Measurements from ENCODE around the gene CPLX1.

The CPLX1 gene

GRCh38 chr4:837772-838171 lies 11.8 kb upstream of the CPLX1 start:
- H3K27me3 ChIP-seq (ENCODE audit: insufficient read depth, low read length, poor library complexity, severe bottlenecking) = no peaks in the 10 kb centered on the region
- peaks cover 22% of the 10 kb centered on the region; the same call in 1 of the 2 replicates for H3K9me3 ChIP-seq (ENCODE audit: insufficient read depth, low read depth, low read length)
- no peak overlapping the region for H3K4me2 ChIP-seq (ENCODE audit: low read depth, low read length, poor library complexity, severe bottlenecking)
- no peaks in the 10 kb centered on the region for H3F3A ChIP-seq (ENCODE audit: low read depth)
- H3K36me3 ChIP-seq (ENCODE audit: insufficient read depth, low read length) = no peaks in the 10 kb centered on the region
- no peak overlapping the region for H3K9ac ChIP-seq (ENCODE audit: low read depth, low read length, poor library complexity, severe bottlenecking)
- TF ChIP-seq CTCF (conservative IDR thresholded peaks at IDR 0.05; ENCODE audit: low read length) (no peak), EZH2phosphoT487 (IDR thresholded peaks at IDR 0.05; ENCODE audit: borderline replicate concordance) (no peak)
- H3K4me3 ChIP-seq (ENCODE audit: low read length, poor library complexity, severe bottlenecking) = no peak overlapping the region
- no peaks in the 10 kb centered on the region for H4K20me1 ChIP-seq (ENCODE audit: insufficient read depth, low read length, poor library complexity, severe bottlenecking)
- H3K79me2 ChIP-seq (ENCODE audit: insufficient read depth, low read length) = no peaks in the 10 kb centered on the region
- H3K9me2 ChIP-seq (replicated peaks; ENCODE audit: low read depth, low read length) = no peaks in the 10 kb centered on the region
- no peaks in the 10 kb centered on the region for H3K4me1 ChIP-seq (ENCODE audit: insufficient read depth, low read length, poor library complexity, severe bottlenecking)
- H2AFZ ChIP-seq (ENCODE audit: low read length) = no peak overlapping the region

GRCh38 chr4:836750-837301 lies 10.9 kb upstream of the CPLX1 start:
- H4K20me1 ChIP-seq (ENCODE audit: insufficient read depth, low read length, poor library complexity, severe bottlenecking) = no peaks in the 10 kb centered on the region
- no peaks in the 10 kb centered on the region for H3K79me2 ChIP-seq (ENCODE audit: insufficient read depth, low read length)
- H3K4me3 ChIP-seq (ENCODE audit: low read length, poor library complexity, severe bottlenecking) = no peak overlapping the region
- H3F3A ChIP-seq (ENCODE audit: low read depth) = no peaks in the 10 kb centered on the region
- TF ChIP-seq CTCF (conservative IDR thresholded peaks at IDR 0.05; ENCODE audit: low read length) (no peak), EZH2phosphoT487 (IDR thresholded peaks at IDR 0.05; ENCODE audit: borderline replicate concordance) (no peak)
- H3K9me3 ChIP-seq (ENCODE audit: insufficient read depth, low read depth, low read length) = peaks cover 27% of the 10 kb centered on the region; the same call in 1 of the 2 replicates
- no peak overlapping the region for H3K9ac ChIP-seq (ENCODE audit: low read depth, low read length, poor library complexity, severe bottlenecking)
- H3K4me2 ChIP-seq (ENCODE audit: low read depth, low read length, poor library complexity, severe bottlenecking) = no peak overlapping the region
- no peaks in the 10 kb centered on the region for H3K27me3 ChIP-seq (ENCODE audit: insufficient read depth, low read length, poor library complexity, severe bottlenecking)
- no peak overlapping the region for H2AFZ ChIP-seq (ENCODE audit: low read length)
- H3K9me2 ChIP-seq (replicated peaks; ENCODE audit: low read depth, low read length) = no peaks in the 10 kb centered on the region
- no peaks in the 10 kb centered on the region for H3K36me3 ChIP-seq (ENCODE audit: insufficient read depth, low read length)
- no peaks in the 10 kb centered on the region for H3K4me1 ChIP-seq (ENCODE audit: insufficient read depth, low read length, poor library complexity, severe bottlenecking)

GRCh38 chr4:836003-836511 lies 10.1 kb upstream of the CPLX1 start:
- peaks cover 29% of the 10 kb centered on the region; the same call in 1 of the 2 replicates for H3K9me3 ChIP-seq (ENCODE audit: insufficient read depth, low read depth, low read length)
- no peaks in the 10 kb centered on the region for H3K9me2 ChIP-seq (replicated peaks; ENCODE audit: low read depth, low read length)
- H3K4me2 ChIP-seq (ENCODE audit: low read depth, low read length, poor library complexity, severe bottlenecking) = no peak overlapping the region
- no peaks in the 10 kb centered on the region for H3K79me2 ChIP-seq (ENCODE audit: insufficient read depth, low read length)
- TF ChIP-seq EZH2phosphoT487 (IDR thresholded peaks at IDR 0.05; ENCODE audit: borderline replicate concordance) = no peak
- TF ChIP-seq CTCF (conservative IDR thresholded peaks at IDR 0.05; ENCODE audit: low read length) = no peak
- no peaks in the 10 kb centered on the region for H3K4me1 ChIP-seq (ENCODE audit: insufficient read depth, low read length, poor library complexity, severe bottlenecking)
- no peak overlapping the region for H3K4me3 ChIP-seq (ENCODE audit: low read length, poor library complexity, severe bottlenecking)
- no peaks in the 10 kb centered on the region for H3K36me3 ChIP-seq (ENCODE audit: insufficient read depth, low read length)
- H3K9ac ChIP-seq (ENCODE audit: low read depth, low read length, poor library complexity, severe bottlenecking) = no peak overlapping the region
- H2AFZ ChIP-seq (ENCODE audit: low read length) = no peak overlapping the region
- H4K20me1 ChIP-seq (ENCODE audit: insufficient read depth, low read length, poor library complexity, severe bottlenecking) = no peaks in the 10 kb centered on the region
- no peaks in the 10 kb centered on the region for H3K27me3 ChIP-seq (ENCODE audit: insufficient read depth, low read length, poor library complexity, severe bottlenecking)
- H3F3A ChIP-seq (ENCODE audit: low read depth) = no peaks in the 10 kb centered on the region
